Fibroblast of pulmonary artery (primary cell): Measurements from ENCODE around the gene UNC45B.
A peak's percentile ranks its signal among the peaks of the same experiment; 100 is the strongest.
"Not testable (repeated sequence)": the region's sequence is repeated elsewhere in the genome, so short reads cannot be mapped to it uniquely, and the experiment has no call there.

Experiments used
- DNase-seq: peaks from one replicate; pipeline ENCODE4 v3.0.0-alpha.2; 2010; ENCODE audit warnings: low read depth
- H3K4me3 ChIP-seq: replicated peaks from 2 replicates; pipeline ENCODE4 v1.5.1; 2011; ENCODE audit warnings: low read depth, mild to moderate bottlenecking, control low read depth, low read length, moderate library complexity
- TF ChIP-seq, protein P1 (sequence below): IDR thresholded peaks from 2 replicates; pipeline ENCODE4 v1.5.1; 2011; ENCODE audit warnings: mild to moderate bottlenecking, control low read depth, low read length, inconsistent platforms; ENCODE audit errors: missing control alignments

Gene UNC45B

DNA sequence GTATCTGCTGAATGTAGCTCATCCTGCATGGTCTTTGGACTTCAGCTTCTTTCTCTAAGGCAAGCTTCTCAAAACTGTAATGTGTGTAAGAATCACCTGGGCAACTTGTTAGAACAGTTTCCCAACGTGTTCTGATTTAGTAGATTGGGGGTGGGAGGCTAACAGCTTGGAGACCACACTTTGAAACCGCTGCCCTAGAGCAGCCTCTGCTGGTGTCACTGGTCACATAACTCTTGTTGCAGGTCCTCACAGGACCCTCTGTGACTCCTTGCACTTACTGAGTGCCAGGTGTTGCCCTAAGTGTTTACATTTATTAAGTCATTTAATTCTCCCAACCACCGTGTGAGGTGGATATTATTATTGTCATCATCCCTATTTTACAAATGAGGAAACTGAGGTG, 36.7 kb downstream of the UNC45B start:
- no peak for DNase-seq
- TF ChIP-seq, protein P1, sequence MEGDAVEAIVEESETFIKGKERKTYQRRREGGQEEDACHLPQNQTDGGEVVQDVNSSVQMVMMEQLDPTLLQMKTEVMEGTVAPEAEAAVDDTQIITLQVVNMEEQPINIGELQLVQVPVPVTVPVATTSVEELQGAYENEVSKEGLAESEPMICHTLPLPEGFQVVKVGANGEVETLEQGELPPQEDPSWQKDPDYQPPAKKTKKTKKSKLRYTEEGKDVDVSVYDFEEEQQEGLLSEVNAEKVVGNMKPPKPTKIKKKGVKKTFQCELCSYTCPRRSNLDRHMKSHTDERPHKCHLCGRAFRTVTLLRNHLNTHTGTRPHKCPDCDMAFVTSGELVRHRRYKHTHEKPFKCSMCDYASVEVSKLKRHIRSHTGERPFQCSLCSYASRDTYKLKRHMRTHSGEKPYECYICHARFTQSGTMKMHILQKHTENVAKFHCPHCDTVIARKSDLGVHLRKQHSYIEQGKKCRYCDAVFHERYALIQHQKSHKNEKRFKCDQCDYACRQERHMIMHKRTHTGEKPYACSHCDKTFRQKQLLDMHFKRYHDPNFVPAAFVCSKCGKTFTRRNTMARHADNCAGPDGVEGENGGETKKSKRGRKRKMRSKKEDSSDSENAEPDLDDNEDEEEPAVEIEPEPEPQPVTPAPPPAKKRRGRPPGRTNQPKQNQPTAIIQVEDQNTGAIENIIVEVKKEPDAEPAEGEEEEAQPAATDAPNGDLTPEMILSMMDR, result no peak

DNA sequence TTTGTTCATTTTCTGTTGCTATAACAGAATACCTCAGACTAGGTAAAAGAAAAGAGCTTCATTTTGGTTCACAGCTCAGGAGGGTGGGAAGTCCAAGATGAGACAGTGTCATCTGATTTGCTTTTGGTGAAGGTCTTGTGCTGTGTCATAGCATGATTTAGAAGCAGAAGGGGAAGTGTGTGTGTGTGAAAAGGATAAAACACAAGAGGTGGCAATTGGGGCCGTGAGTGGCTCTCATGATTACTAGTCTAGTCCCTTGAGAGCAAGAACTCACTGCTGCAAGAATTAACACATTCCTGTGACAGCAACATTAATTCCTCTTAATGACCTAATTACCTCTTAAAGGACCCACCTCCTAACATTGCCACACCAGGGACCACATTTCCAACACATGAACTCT, 38.2 kb downstream of the UNC45B start:
- DNase-seq, result no peak
- TF ChIP-seq, protein P1, result no peak

More for the DNA sequence above, 36.7 kb downstream of the UNC45B start:
- no peak overlapping the region for H3K4me3 ChIP-seq

DNA sequence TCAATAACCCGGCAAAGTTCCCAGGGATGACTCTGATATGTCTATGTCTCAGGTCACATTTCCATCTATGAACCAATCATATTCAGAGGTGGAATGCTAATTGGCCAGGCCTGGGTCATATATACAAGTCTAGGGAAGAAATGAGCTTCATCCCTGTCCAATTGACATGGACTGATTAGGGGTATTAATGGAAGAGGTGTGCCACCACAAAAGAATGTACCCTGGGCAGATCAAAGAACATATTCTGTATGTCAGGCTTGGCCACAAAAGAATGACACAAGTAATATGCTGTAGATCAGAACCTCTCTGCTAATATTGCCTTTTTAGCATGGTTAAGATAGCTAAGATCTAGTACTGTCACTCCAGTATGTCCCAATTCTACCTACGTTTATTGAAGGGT, 39.9 kb downstream of the UNC45B start:
- no peak for DNase-seq
- TF ChIP-seq, protein P1, result no peak
- H3K4me3 ChIP-seq, result no peak overlapping the region

More for the DNA sequence above, 38.2 kb downstream of the UNC45B start:
- no peak overlapping the region for H3K4me3 ChIP-seq

DNA sequence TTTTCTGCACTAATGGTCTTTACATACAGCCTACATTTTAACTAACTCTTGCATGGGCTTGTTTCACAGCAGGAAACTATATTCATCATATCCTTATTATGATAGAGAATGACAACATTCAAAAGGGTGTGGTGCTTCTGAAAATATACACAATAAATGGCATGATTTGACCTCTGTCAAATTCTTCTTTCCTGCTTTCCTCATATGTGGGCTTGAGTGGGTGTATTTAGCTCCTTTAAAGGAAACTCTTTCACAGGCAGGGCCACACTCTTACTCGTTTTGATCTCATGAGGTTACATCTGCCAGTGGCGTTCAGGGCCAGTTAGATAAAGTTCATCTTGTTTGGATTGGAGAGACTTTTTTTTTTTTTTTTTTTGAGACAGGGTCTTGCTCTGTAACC, 40.5 kb downstream of the UNC45B start:
- TF ChIP-seq, protein P1, result no peak
- DNase-seq, result no peak
- H3K4me3 ChIP-seq, result no peak overlapping the region

DNA sequence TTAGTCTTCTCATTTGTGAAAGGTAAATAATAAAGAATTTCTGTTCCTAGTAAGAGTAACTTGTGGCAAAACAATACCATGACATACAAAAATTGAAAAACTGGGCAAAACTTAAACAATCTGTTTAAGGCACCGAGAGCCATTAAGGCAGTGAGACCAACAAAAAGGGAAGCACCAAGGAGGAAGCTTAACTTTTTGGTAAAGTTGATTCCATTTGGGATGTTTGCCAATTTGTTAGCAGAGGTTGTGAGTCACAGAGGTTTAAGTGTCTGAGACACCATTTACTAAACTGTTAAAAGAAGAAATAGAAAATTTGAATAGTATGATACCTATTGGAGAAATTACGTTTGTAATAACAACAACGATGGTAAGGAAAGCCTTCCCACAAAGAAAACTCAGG, 41.7 kb downstream of the UNC45B start:
- TF ChIP-seq, protein P1, result no peak
- peak; percentile 6 for DNase-seq

DNA sequence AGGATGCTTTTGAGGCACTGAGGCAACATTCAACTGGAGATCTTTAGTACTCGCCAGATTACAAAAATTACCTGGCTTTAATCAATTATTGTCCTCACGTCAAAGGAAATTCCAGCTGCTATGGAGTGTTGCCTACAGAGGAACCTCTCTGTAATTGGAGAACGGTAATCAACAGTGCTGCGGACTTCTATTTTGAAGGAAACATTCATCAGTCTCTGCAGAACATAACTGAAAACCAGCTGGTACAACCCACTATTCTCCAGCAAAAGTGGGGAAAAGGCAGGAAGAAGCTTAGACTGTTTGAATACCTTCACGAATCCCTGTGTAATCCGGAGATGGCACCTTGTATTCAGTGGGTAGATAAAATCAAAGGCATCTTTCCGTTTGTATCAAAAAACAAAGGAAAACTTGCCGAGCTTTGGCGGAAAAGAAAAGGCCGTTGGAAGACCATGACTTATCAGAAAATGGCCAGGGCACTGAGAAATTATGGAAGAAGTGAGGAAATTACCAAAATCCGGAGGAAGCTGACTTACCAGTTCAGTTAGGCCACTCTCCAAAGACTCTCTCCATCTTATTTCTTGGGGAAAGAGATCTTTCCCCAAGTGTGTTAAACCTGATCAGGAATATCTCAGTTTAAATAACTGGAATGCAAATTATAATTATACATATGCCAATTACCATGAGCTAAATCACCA, 43.5 kb downstream of the UNC45B start:
- TF ChIP-seq, protein P1, result no peak
- no peak for DNase-seq
- H3K4me3 ChIP-seq, result no peak overlapping the region

More for the DNA sequence above, 41.7 kb downstream of the UNC45B start:
- H3K4me3 ChIP-seq, result no peak overlapping the region

DNA sequence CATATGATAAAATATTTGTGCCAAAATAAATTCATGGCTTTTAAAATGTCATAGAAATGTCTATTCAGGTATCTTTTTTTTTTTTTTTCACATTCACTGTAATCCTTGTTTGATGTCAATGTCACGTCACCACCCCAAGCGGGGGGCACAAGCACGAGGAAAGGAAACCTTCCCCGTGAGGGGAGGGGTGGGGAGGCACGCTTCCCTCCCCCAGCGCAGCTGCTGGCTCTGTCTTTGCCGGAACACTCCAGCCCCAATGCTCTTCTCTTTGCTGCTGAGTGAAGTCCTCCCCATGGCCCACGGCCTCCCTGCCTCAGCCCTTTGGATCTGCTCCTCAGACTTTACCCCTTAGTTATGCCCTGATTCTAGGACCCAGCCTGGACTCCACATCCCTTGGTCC, 45.1 kb downstream of the UNC45B start:
- TF ChIP-seq, protein P1, result no peak
- no peak for DNase-seq
- H3K4me3 ChIP-seq, result no peak overlapping the region

DNA sequence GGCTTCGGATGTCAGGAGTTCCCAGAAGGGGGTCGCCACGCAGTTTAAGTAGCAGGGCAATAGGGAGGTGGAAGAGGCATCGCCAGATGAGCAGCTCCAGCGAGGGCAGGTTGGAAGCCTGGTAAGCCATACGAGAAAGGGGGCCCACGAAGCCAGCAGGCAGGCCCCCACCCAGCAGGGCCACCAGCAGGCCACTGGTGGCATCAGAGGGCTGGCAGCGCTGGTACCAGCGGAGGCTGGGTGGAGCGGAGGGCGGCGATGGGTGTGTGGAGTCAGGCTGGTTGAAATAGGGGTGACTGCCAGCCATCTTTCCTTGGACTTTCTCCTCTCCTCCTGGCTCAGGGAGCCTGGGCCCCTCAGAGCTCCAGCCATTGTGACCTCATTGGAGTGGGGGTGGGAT, 46.4 kb downstream of the UNC45B start, which contains the start of gene SLC35G3:
TSS of gene SLC35G3 (minus strand) at position 393 of the 400 bp plus-strand sequence. CDS start at position 307, 86 bp downstream.
- not testable (repeated sequence) for H3K4me3 ChIP-seq, DNase-seq

- not testable (repeated sequence) for H3K4me3 ChIP-seq, DNase-seq
These were observed 47.4 kb downstream of the UNC45B start for GRCh38 chr17:35195062-35195461.

- not testable (repeated sequence) for DNase-seq, H3K4me3 ChIP-seq
These were observed 55.0 kb downstream of the UNC45B start for GRCh38 chr17:35202582-35202981.
